MM.1S (cell line): ENCODE measurements around the gene ZNF556.

Source experiments
- EZH2 ChIP-seq: fragments of 300-600 bp; sonication (generic); optimal IDR thresholded peaks from 2 replicates; pipeline ENCODE3; 2017; ENCODE audit warnings: low read depth, mild to moderate bottlenecking, antibody characterized with exemption, low read length, mixed read lengths
- EZH2phosphoT487 ChIP-seq: fragments of 300-600 bp; sonication (generic); IDR thresholded peaks from 2 replicates; pipeline ENCODE4 v1.6.1; 2018; ENCODE audit warnings: antibody characterized with exemption, low read length
- TF ChIP-seq, protein P1 (sequence below): fragments of 300-600 bp; sonication (generic); IDR thresholded peaks from 2 replicates; pipeline ENCODE4 v1.5.1; 2016; ENCODE audit warnings: antibody characterized with exemption, low read length, mixed read lengths

DNA sequence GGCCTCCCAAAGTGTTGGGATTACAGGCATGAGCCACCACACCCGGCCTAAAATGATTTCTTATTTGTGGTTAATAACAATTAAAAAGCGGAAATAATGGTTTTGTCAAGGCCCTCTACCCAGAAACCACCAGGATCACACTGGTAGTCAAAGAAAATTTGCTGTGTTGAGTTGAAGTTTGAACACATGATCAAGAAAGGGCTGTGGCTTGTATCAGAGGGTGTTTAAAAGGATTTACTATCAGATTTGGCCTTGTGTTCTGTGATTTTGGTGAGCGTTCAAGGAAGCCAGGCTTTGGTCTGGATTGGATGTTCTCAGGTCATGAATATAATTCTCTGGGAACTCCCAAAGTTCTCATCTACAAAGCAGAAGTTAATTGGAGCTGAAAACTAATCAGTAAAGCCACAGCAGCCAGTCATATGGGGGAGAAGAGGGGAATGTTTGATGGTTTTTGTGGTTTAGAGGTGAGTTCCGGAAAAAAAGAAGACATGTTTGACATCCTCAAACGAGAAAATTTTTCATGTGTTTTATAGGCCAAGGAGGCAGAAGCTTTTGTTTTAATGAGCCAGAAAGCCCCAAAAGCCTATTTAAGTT lies 10.6 kb upstream of the ZNF556 start:
- TF ChIP-seq, protein P1, sequence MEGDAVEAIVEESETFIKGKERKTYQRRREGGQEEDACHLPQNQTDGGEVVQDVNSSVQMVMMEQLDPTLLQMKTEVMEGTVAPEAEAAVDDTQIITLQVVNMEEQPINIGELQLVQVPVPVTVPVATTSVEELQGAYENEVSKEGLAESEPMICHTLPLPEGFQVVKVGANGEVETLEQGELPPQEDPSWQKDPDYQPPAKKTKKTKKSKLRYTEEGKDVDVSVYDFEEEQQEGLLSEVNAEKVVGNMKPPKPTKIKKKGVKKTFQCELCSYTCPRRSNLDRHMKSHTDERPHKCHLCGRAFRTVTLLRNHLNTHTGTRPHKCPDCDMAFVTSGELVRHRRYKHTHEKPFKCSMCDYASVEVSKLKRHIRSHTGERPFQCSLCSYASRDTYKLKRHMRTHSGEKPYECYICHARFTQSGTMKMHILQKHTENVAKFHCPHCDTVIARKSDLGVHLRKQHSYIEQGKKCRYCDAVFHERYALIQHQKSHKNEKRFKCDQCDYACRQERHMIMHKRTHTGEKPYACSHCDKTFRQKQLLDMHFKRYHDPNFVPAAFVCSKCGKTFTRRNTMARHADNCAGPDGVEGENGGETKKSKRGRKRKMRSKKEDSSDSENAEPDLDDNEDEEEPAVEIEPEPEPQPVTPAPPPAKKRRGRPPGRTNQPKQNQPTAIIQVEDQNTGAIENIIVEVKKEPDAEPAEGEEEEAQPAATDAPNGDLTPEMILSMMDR: no peak
- TF ChIP-seq EZH2phosphoT487 (no peak), EZH2 (no peak)
